ENCODE results near the gene GRIFIN.

The GRIFIN gene

DNA sequence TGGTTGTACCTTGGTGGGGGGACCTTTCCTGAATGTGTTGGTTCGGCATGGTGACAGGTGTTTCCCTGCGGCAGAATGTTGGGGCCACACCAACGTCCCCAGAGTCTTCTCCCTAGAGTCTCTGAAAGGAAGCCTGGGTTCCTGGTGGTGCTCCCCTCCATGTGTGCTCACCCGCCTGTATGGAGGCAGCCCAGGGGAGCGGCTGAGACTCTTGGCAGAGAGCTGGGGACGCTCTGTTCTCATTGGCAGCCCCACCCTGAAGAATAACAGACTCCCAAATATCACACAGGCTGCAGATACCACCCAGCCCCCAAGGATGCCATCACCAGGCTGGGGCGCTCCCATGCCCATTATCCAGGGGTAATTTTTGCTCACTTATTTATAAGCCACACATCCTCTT lies 38.0 kb downstream of the GRIFIN start:
- Mint-ChIP-seq H3K27ac (no peak overlapping the region), H3K36me3 (ENCODE audit: low read depth) (peaks cover 46% of the 10 kb centered on the region), H3K4me1 (ENCODE audit: low read depth) (no peaks in the 10 kb centered on the region), H3K9me3 (no peaks in the 10 kb centered on the region), H3K27me3 (ENCODE audit: low read depth) (no peaks in the 10 kb centered on the region), H3K4me3 (no peak overlapping the region)
- no peak for DNase-seq (ENCODE audit: low spot score)

- Mint-ChIP-seq H3K27me3 (ENCODE audit: low read depth) (no peaks in the 10 kb centered on the region), H3K27ac (no peak overlapping the region), H3K4me3 (no peak overlapping the region), H3K4me1 (ENCODE audit: low read depth) (no peaks in the 10 kb centered on the region), H3K36me3 (ENCODE audit: low read depth) (peaks cover 46% of the 10 kb centered on the region), H3K9me3 (no peaks in the 10 kb centered on the region)
- no peak for DNase-seq (ENCODE audit: low spot score)
Measured at GRCh38 chr7:2437537-2438148, 38.6 kb downstream of the GRIFIN start.

- H3K9me3 Mint-ChIP-seq, result no peaks in the 10 kb centered on the region
- H3K36me3 Mint-ChIP-seq (ENCODE audit: low read depth), result peaks cover 47% of the 10 kb centered on the region
- no peak for DNase-seq (ENCODE audit: low spot score)
- no peaks in the 10 kb centered on the region for H3K4me1 Mint-ChIP-seq (ENCODE audit: low read depth)
- H3K27ac Mint-ChIP-seq, result no peak overlapping the region
- H3K4me3 Mint-ChIP-seq, result no peak overlapping the region
- H3K27me3 Mint-ChIP-seq (ENCODE audit: low read depth), result no peaks in the 10 kb centered on the region
Measured at GRCh38 chr7:2437136-2437535, 39.1 kb downstream of the GRIFIN start.

- Mint-ChIP-seq H3K27ac (no peak overlapping the region), H3K9me3 (no peaks in the 10 kb centered on the region), H3K4me1 (ENCODE audit: low read depth) (no peaks in the 10 kb centered on the region), H3K27me3 (ENCODE audit: low read depth) (no peaks in the 10 kb centered on the region), H3K4me3 (no peak overlapping the region), H3K36me3 (ENCODE audit: low read depth) (peaks cover 50% of the 10 kb centered on the region)
- no peak for DNase-seq (ENCODE audit: low spot score)
Measured at GRCh38 chr7:2436341-2437104, 39.7 kb downstream of the GRIFIN start.

- H3K27ac Mint-ChIP-seq, result no peak overlapping the region
- no peak for DNase-seq (ENCODE audit: low spot score)
- H3K27me3 Mint-ChIP-seq (ENCODE audit: low read depth), result no peaks in the 10 kb centered on the region
- peaks cover 53% of the 10 kb centered on the region for H3K36me3 Mint-ChIP-seq (ENCODE audit: low read depth)
- no peak overlapping the region for H3K4me3 Mint-ChIP-seq
- H3K4me1 Mint-ChIP-seq (ENCODE audit: low read depth), result peaks cover 5% of the 10 kb centered on the region
- peaks cover 8% of the 10 kb centered on the region for H3K9me3 Mint-ChIP-seq
Measured at GRCh38 chr7:2435146-2435545, 41.1 kb downstream of the GRIFIN start.

- Mint-ChIP-seq H3K4me3 (no peak overlapping the region), H3K36me3 (ENCODE audit: low read depth) (peaks cover 59% of the 10 kb centered on the region), H3K27me3 (ENCODE audit: low read depth) (no peaks in the 10 kb centered on the region), H3K27ac (no peak overlapping the region), H3K4me1 (ENCODE audit: low read depth) (peaks cover 13% of the 10 kb centered on the region), H3K9me3 (peaks cover 8% of the 10 kb centered on the region)
- no peak for DNase-seq (ENCODE audit: low spot score)
Measured at GRCh38 chr7:2433713-2434550, 42.3 kb downstream of the GRIFIN start.

- H3K27ac Mint-ChIP-seq, result no peak overlapping the region
- no peaks in the 10 kb centered on the region for H3K27me3 Mint-ChIP-seq (ENCODE audit: low read depth)
- H3K36me3 Mint-ChIP-seq (ENCODE audit: low read depth), result peaks cover 52% of the 10 kb centered on the region
Measured at GRCh38 chr7:2432910-2433712, 43.1 kb downstream of the GRIFIN start.

DNA sequence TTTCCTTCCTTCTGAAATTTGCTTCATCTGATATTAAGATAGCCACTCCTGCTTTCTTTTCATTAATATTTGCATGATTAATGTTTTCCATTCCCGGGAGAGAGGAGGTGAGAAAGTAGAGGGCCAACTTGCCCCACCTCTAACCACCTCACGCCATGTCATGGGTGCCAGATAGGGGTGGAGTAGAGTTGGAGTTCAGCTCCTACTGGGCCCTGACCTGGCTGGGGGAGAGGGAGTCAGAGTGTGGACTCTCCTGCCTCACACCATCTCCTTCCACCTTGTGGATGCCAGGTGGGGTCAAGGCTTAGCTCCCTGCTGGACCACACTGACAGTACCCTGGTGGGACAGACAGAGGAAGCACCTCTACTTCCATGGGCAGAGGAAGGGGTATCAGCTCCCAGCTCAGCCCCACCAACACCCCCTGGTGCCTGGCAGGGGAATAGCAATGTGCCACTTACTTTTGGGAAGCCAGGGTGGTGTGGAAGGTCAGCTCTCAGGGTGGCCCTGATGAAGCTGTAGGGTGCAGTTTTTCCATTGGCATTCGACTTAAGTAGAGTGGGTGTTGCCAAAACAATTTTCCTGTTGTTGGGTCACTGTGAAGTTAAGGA lies 44.8 kb downstream of the GRIFIN start:
- peaks cover 45% of the 10 kb centered on the region for H3K36me3 Mint-ChIP-seq (ENCODE audit: low read depth)
- no peaks in the 10 kb centered on the region for H3K27me3 Mint-ChIP-seq (ENCODE audit: low read depth)
- H3K4me3 Mint-ChIP-seq, result no peak overlapping the region
- no peak for DNase-seq (ENCODE audit: low spot score)
- no peak overlapping the region for H3K27ac Mint-ChIP-seq
- peaks cover 15% of the 10 kb centered on the region for H3K4me1 Mint-ChIP-seq (ENCODE audit: low read depth)
- peaks cover 8% of the 10 kb centered on the region for H3K9me3 Mint-ChIP-seq

More at GRCh38 chr7:2432910-2433712, 43.1 kb downstream of the GRIFIN start:
- no peak overlapping the region for H3K4me3 Mint-ChIP-seq
- H3K4me1 Mint-ChIP-seq (ENCODE audit: low read depth), result peaks cover 15% of the 10 kb centered on the region
- DNase-seq (ENCODE audit: low spot score), result no peak
- peaks cover 8% of the 10 kb centered on the region for H3K9me3 Mint-ChIP-seq

DNA sequence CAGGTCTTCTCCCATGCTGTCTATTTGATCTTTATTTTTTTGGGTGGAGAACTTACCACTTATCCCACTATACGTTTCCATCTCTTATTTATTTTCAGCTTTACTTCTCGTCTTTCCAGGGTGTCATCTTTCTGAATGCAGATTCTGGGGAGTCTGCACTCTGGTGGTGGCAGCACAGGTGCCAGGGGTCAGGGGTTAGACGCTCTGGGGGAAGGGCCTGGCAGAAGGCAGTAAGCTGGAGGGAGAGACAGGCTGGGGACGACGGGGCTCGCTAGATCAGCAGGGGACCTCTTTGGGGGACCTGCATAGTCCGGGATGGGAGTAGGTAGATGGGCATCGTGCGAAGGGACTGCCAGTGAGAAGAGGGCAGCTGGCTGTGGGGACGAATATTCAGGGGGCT lies 50.4 kb downstream of the GRIFIN start:
- no peak for DNase-seq (ENCODE audit: low spot score)
- H3K27me3 Mint-ChIP-seq (ENCODE audit: low read depth), result no peaks in the 10 kb centered on the region
- H3K27ac Mint-ChIP-seq, result no peak overlapping the region
- peaks cover 2% of the 10 kb centered on the region for H3K9me3 Mint-ChIP-seq
- H3K4me1 Mint-ChIP-seq (ENCODE audit: low read depth), result peaks cover 17% of the 10 kb centered on the region
- no peak overlapping the region for H3K4me3 Mint-ChIP-seq
- peaks cover 25% of the 10 kb centered on the region for H3K36me3 Mint-ChIP-seq (ENCODE audit: low read depth)
